HepG2 (cell line): Measurements from ENCODE around the gene AP3M1. TPM values are rescaled to one million over a fixed set of nuclear protein-coding genes. Genes with fewer than 3 reads are reported as not detected.

Experiments used
- ATAC-seq: fragments of 200-7000 bp; cut with Tn5 transposase; 3 replicates; pipeline ENCODE4 v1.9.1; 2020; ENCODE audit warnings: mild to moderate bottlenecking, moderate library complexity
- BruUV-seq: library from RNA; stranded (reverse); fragments of 400-500 nt; replicated peaks from 2 replicates; lab custom pipeline; 2021; lab: Mats Ljungman, UMichigan
- CTCF ChIA-PET: fragments of 300-600 bp; formaldehyde crosslinking; extraction: SDS; loops from one replicate; lab custom pipeline; 2021; ENCODE audit warnings: low total read pairs, inconsistent platforms, low intra/inter-chr PET ratio; lab: Yijun Ruan, JAX
- POLR2A ChIA-PET: fragments of 350-600 bp; sonication (Branson Sonifier 250); formaldehyde crosslinking; loops from one replicate; lab custom pipeline; 2020; ENCODE audit warnings: antibody characterized with exemption, inconsistent platforms; lab: Yijun Ruan, JAX
- DNase-seq: peaks from one replicate; pipeline ENCODE4 v3.0.0-alpha.2; 2015; ENCODE audit warnings: low spot score
- FAIRE-seq: peaks from 3 replicates; lab custom pipeline; 2011; peaks lifted over from hg19 to GRCh38; lab: Jason Lieb, UNC
- H2AFZ ChIP-seq: one replicate; pipeline ENCODE4 v1.6.1; 2011; ENCODE audit warnings: low read length, inconsistent platforms
- H3K27ac ChIP-seq: fragments of 300-600 bp; 3 replicates; pipeline ENCODE4 v1.8.0; 2011; ENCODE audit warnings: mixed run types, mild to moderate bottlenecking, mixed read lengths, low read length, inconsistent platforms; ENCODE audit not compliant: insufficient read depth; ENCODE audit errors: extremely low read length
- H3K27me3 ChIP-seq, 2 experiments: fragments of 200-600 bp in 1 of 2; 2 replicates in 1 of 2; 3 replicates in 1 of 2; pipeline versions ENCODE4 v1.6.0 to v1.8.0; 2011; ENCODE audit warnings: low read length in 2 of 2, mild to moderate bottlenecking in 2 of 2, moderate library complexity in 2 of 2, inconsistent platforms in 1 of 2; ENCODE audit not compliant: insufficient read depth in 2 of 2, control insufficient read depth in 1 of 2
- H3K36me3 ChIP-seq, 2 experiments: fragments of 200-600 bp in 1 of 2; replicated peaks in 1 of 2; 2 replicates in 1 of 2; 3 replicates in 1 of 2; pipeline versions ENCODE4 v1.5.1 to v1.8.0; 2011; ENCODE audit warnings: low read length in 2 of 2, inconsistent platforms in 1 of 2; ENCODE audit not compliant: insufficient read depth in 2 of 2, control insufficient read depth in 1 of 2
- H3K4me1 ChIP-seq: 2 replicates; pipeline ENCODE4 v1.5.1; 2012; ENCODE audit warnings: low read length, inconsistent platforms; ENCODE audit not compliant: insufficient read depth
- H3K4me2 ChIP-seq: 2 replicates; pipeline ENCODE4 v1.6.0; 2011; ENCODE audit warnings: low read depth, low read length, inconsistent platforms
- H3K4me3 ChIP-seq, 3 experiments: fragments of 200-600 bp in 1 of 3; sonication (generic), shearing (Covaris generic) in 1 of 3; replicated peaks in 1 of 3; 2 replicates each; pipeline ENCODE4 v1.5.1; 2011 to 2016; ENCODE audit warnings: low read length in 3 of 3, inconsistent platforms in 2 of 3, low read depth in 2 of 3, mild to moderate bottlenecking in 2 of 3, control low read depth in 1 of 3, mixed read lengths in 1 of 3; ENCODE audit not compliant: insufficient read depth in 1 of 3
- H3K79me2 ChIP-seq: one replicate; pipeline ENCODE4 v1.6.1; 2011; ENCODE audit warnings: low read length, inconsistent platforms; ENCODE audit not compliant: insufficient read depth
- H3K9ac ChIP-seq: 2 replicates; pipeline ENCODE4 v1.6.0; 2011; ENCODE audit warnings: mild to moderate bottlenecking, low read depth, low read length, inconsistent platforms; ENCODE audit not compliant: insufficient read depth
- H3K9me3 ChIP-seq: 2 replicates; pipeline ENCODE4 v1.5.1; 2012; ENCODE audit warnings: mild to moderate bottlenecking, low read length
- H4K20me1 ChIP-seq: 2 replicates; pipeline ENCODE4 v1.6.0; 2011; ENCODE audit warnings: inconsistent platforms, mild to moderate bottlenecking, low read length, moderate library complexity; ENCODE audit not compliant: insufficient read depth
- TEAD3 ChIP-seq: optimal IDR thresholded peaks from 2 replicates; pipeline ENCODE3; 2016; ENCODE audit warnings: borderline replicate concordance
- ZNF335 ChIP-seq: sonication (generic); formaldehyde crosslinking; IDR thresholded peaks from 2 replicates; pipeline ENCODE4 v1.4.0; 2020; ENCODE audit warnings: missing genetic modification reagents
- ZSCAN31 ChIP-seq: sonication (generic); formaldehyde crosslinking; IDR thresholded peaks from 2 replicates; pipeline ENCODE4 v1.5.0; 2020; ENCODE audit warnings: low read depth, mild to moderate bottlenecking, missing genetic modification reagents
- WGBS: methylation state at CpG from one replicate; pipeline ENCODE4 v1.1.6; 2017; ENCODE audit warnings: low lambda C conversion rate; 5-methylcytosine and 5-hydroxymethylcytosine counted together
- in situ Hi-C: cut with HindIII; loops from 2 replicates; pipeline ENCODE4 v1.10.0; 2017; ENCODE audit warnings: low pct_unique_long_range_greater_than_20kb; ENCODE audit not compliant: extremely low pct_ligation_motif_present
- intact Hi-C: fragments of 100-400 bp; cut with micrococcal nuclease; formaldehyde crosslinking; loops from one replicate; pipeline ENCODE4 v1.10.0; 2022; ENCODE audit not compliant: unreplicated experiment
- polyA plus RNA-seq, 8 experiments: library from polyadenylated mRNA; depleted of rRNA in 3 of 8; stranded (reverse) in 7 of 8; unstranded in 1 of 8; fragments of >200 nt; fragmentation: Illumina TruSeq in 4 of 8; extraction: Trizol in 4 of 8; gene quantifications; 2 replicates each; pipeline versions ENCODE4 v1.2.1 to v1.2.3, GENCODE V29; 2011 to 2016; ENCODE audit warnings: low read depth in 4 of 8, missing spikeins in 1 of 8, mixed read lengths in 1 of 8; ENCODE audit not compliant: insufficient read depth in 1 of 8
- total RNA-seq, 5 experiments: library from RNA; depleted of rRNA; stranded (reverse); fragments of >200 nt; fragmentation: Illumina TruSeq; extraction: Trizol; gene quantifications; 2 replicates each; pipeline ENCODE4 v1.2.3, GENCODE V29; 2016; ENCODE audit warnings: low read depth in 1 of 5
- TF ChIP-seq, protein P1 (sequence below): IDR thresholded peaks from 2 replicates; pipeline ENCODE4 v1.6.1; 2016; ENCODE audit warnings: mild to moderate bottlenecking

The AP3M1 gene
- total and polyA plus RNA-seq, 2 of the 13 experiments (the other 11 are each of a cell fraction or from before 2014, with no cell fraction given), result 29.0 to 31.6 TPM

DNA sequence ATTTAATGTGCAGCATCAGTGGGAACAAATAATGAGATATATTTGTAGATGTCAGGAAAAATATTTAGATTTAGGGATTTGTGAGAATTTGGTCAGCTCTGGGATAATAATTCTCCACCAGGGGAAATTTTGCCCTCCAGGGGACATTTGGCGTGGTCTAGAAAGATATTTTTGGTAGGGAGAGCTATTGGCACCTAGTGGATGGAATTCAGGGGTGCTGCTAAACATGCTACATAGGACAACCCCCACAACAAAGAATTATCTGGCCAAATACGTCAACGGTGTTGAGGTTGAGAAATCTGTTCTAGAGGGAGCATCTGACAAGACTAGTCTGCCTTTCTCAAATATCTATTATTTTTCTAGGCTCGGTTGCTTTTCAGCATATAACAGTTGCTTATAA is 2.5 kb upstream of the AP3M1 start:
- Histone ChIP-seq H3K9me3 (no peaks in the 10 kb centered on the region), H3K4me1 (peaks cover 55% of the 10 kb centered on the region), H3K4me3 (peak overlapping the region in 2 of 3 experiments; percentile 7 to 18; a peak in 2 of 6 replicates), H3K4me2 (peak overlapping the region; percentile 95), H4K20me1 (no peaks in the 10 kb centered on the region), H3K27ac (no peak overlapping the region), H3K36me3 (peaks cover 0 to under 1% of the 10 kb centered on the region in 2 experiments; a peak in 2 of 5 replicates), H3K79me2 (peaks cover 74% of the 10 kb centered on the region), H3K9ac (peak overlapping the region; percentile 26; the same call in 1 of the 2 replicates), H3K27me3 (peaks cover 0 to 4% of the 10 kb centered on the region in 2 experiments; a peak in 1 of 5 replicates), H2AFZ (no peak overlapping the region)
- intact Hi-C loops (loop anchor here (10.0 kb wide), 1 partner anchor 62 kb away; no protein-coding TSS in a partner anchor), in situ Hi-C loops (no loop called here)
- no peak for ATAC-seq
- 53% methylated on average over 4 of the region's 4 CpGs for whole genome bisulfite sequencing
- CTCF ChIA-PET, result interaction anchor here (0.9 kb wide), 1 partner anchor 60 kb away, joined by 5 read pairs; no protein-coding TSS in a partner anchor
- POLR2A ChIA-PET, result no interaction called here
- peak; percentile 58 for DNase-seq
- TF ChIP-seq ZNF335 (CRISPR knock-in tag) (peak; percentile 49; the same call in 1 of the 2 replicates), ZSCAN31 (no peak), TEAD3 (CRISPR knock-in tag) (peak; percentile 94)
- TF ChIP-seq, protein P1, sequence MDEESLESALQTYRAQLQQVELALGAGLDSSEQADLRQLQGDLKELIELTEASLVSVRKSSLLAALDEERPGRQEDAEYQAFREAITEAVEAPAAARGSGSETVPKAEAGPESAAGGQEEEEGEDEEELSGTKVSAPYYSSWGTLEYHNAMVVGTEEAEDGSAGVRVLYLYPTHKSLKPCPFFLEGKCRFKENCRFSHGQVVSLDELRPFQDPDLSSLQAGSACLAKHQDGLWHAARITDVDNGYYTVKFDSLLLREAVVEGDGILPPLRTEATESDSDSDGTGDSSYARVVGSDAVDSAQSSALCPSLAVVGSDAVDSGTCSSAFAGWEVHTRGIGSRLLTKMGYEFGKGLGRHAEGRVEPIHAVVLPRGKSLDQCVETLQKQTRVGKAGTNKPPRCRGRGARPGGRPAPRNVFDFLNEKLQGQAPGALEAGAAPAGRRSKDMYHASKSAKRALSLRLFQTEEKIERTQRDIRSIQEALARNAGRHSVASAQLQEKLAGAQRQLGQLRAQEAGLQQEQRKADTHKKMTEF (CRISPR knock-in tag), result no peak
- no peak for FAIRE-seq
- no TSS peak for BruUV-seq
